Thymus (tissue), 11 donors: ENCODE data around the gene LMF1. TPM values are rescaled to one million over a fixed set of nuclear protein-coding genes. Genes with fewer than 3 reads are reported as not detected.

Experiments
- DNase-seq, 9 donors: peaks; one replicate each; pipeline ENCODE4 v3.0.0-alpha.2; 2013; ENCODE audit warnings: low spot score in 9 of 9, low read depth in 6 of 9, missing footprints in 1 of 9
- H3K27ac ChIP-seq, 2 donors: one replicate each; pipeline ENCODE4 v1.5.1; 2013; ENCODE audit warnings: control low read depth in 1 of 2, low read depth in 1 of 2, low read length in 1 of 2, mild to moderate bottlenecking in 1 of 2, moderate library complexity in 1 of 2
- H3K27me3 ChIP-seq, 2 donors: one replicate each; pipeline ENCODE4 v1.5.1; 2013; ENCODE audit warnings: low read length in 1 of 2; ENCODE audit not compliant: control insufficient read depth in 2 of 2, insufficient read depth in 1 of 2
- H3K36me3 ChIP-seq, 2 donors: one replicate each; pipeline ENCODE4 v1.5.1; 2013; ENCODE audit warnings: low read length in 1 of 2, mild to moderate bottlenecking in 1 of 2, moderate library complexity in 1 of 2; ENCODE audit not compliant: control insufficient read depth in 2 of 2, insufficient read depth in 2 of 2
- H3K4me1 ChIP-seq, 2 donors: one replicate each; pipeline ENCODE4 v1.5.1; 2013; ENCODE audit warnings: low read length in 2 of 2; ENCODE audit not compliant: control insufficient read depth in 2 of 2, insufficient read depth in 2 of 2
- H3K4me3 ChIP-seq, 2 donors: one replicate each; pipeline ENCODE4 v1.5.1; 2013; ENCODE audit warnings: low read length in 2 of 2, control low read depth in 1 of 2, mild to moderate bottlenecking in 1 of 2
- H3K9me3 ChIP-seq, 2 donors: one replicate each; pipeline ENCODE4 v1.5.1; 2013; ENCODE audit warnings: low read length in 1 of 2, mild to moderate bottlenecking in 1 of 2; ENCODE audit not compliant: control insufficient read depth in 2 of 2, insufficient read depth in 1 of 2
- WGBS: extraction: QIAGEN DNeasy Blood & Tissue Kit; methylation state at CpG from one replicate; pipeline ENCODE4 v1.1.7; 2013; 5-methylcytosine and 5-hydroxymethylcytosine counted together
- polyA plus RNA-seq: library from polyadenylated mRNA; stranded (reverse); fragments of 200-250 nt; gene quantifications from one replicate; pipeline ENCODE4 v1.2.3, GENCODE V29; 2013
- total RNA-seq: library from RNA; stranded (reverse); fragments of 120-200 nt; gene quantifications from one replicate; pipeline ENCODE4 v1.2.4, GENCODE V29; 2013
- donor health status: healthy.

Gene LMF1
- total and polyA plus RNA-seq, 2 donors: 8.9 to 22.8 TPM

GRCh38 chr16:848510-849253, 122.1 kb downstream of the LMF1 start:
- H3K36me3 ChIP-seq: no peaks in the 10 kb centered on the region
- no peaks in the 10 kb centered on the region for H3K27me3 ChIP-seq
- DNase-seq: no peak
- 96% methylated on average over 44 of the region's 44 CpGs for WGBS
- peaks cover 12 to 64% of the 10 kb centered on the region in 2 donors for H3K9me3 ChIP-seq
- H3K4me3 ChIP-seq: no peak overlapping the region
- no peaks in the 10 kb centered on the region for H3K4me1 ChIP-seq
- H3K27ac ChIP-seq: no peak overlapping the region

GRCh38 chr16:847681-848445, 122.9 kb downstream of the LMF1 start:
- 97% methylated on average over 33 of the region's 33 CpGs for WGBS
- peaks cover 13 to 57% of the 10 kb centered on the region in 2 donors for H3K9me3 ChIP-seq
- no peak for DNase-seq
- H3K4me1 ChIP-seq: no peaks in the 10 kb centered on the region
- H3K27me3 ChIP-seq: no peaks in the 10 kb centered on the region
- H3K4me3 ChIP-seq: no peak overlapping the region
- H3K36me3 ChIP-seq: no peaks in the 10 kb centered on the region
- H3K27ac ChIP-seq: no peak overlapping the region

DNA sequence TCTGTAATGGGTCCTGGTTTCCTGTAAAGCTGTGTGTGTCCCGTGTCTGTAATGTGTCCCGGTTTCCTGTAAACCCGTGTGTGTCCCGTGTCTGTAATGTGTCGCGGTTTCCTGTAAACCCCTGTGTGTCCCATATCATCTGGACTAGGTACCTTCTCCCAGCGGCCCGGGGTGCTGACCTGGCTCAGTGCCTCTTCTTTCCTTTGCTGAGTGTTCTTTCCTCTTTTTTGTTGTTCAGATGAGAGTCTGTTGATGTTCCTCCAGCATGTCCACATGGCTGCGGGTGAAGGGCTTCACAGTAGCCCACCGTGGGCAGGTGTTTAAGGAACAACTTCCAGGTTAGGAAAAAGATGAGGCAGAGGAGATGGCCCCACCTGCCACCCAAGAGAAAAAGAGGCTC, 123.6 kb downstream of the LMF1 start:
- Histone ChIP-seq H3K9me3 (peaks cover 11 to 55% of the 10 kb centered on the region in 2 donors), H3K27ac (no peak overlapping the region), H3K4me3 (no peak overlapping the region), H3K36me3 (no peaks in the 10 kb centered on the region), H3K27me3 (no peaks in the 10 kb centered on the region), H3K4me1 (no peaks in the 10 kb centered on the region)
- no peak for DNase-seq
- WGBS: 93% methylated on average over 10 of the region's 10 CpGs

DNA sequence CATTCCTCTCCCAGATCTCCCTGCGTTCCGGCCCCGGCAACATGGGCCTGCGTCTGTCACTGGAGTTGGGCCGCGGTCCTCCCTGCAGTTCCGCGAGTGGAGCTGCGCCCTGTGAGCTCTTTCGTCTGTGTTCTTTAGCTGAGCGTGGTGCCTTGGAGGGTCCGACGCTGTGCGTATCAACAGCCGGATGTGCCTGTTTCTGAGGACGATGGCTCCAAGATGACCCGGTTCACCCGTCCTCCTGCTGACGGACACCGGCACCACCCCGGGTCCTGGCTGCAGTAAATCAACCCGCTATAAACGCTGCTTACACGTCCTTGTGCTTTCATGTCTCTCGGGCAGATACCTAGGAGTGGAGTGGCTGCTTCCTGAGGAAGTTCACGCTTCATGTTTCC, 125.4 kb downstream of the LMF1 start:
- H3K4me3 ChIP-seq: no peak overlapping the region
- peaks cover 9 to 36% of the 10 kb centered on the region in 2 donors for H3K9me3 ChIP-seq
- WGBS: 68% methylated on average over 26 of the region's 26 CpGs
- no peaks in the 10 kb centered on the region for H3K27me3 ChIP-seq
- H3K4me1 ChIP-seq: no peaks in the 10 kb centered on the region
- no peaks in the 10 kb centered on the region for H3K36me3 ChIP-seq
- H3K27ac ChIP-seq: no peak overlapping the region
- no peak for DNase-seq

- H3K36me3 ChIP-seq: no peaks in the 10 kb centered on the region
- WGBS: 95% methylated on average over 48 of the region's 48 CpGs
- no peaks in the 10 kb centered on the region for H3K27me3 ChIP-seq
- H3K27ac ChIP-seq: no peak overlapping the region
- no peak overlapping the region for H3K4me3 ChIP-seq
- peaks cover 8 to 31% of the 10 kb centered on the region in 2 donors for H3K9me3 ChIP-seq
- no peaks in the 10 kb centered on the region for H3K4me1 ChIP-seq
- DNase-seq: no peak
Measured at GRCh38 chr16:844638-845350, 126.0 kb downstream of the LMF1 start.

DNA sequence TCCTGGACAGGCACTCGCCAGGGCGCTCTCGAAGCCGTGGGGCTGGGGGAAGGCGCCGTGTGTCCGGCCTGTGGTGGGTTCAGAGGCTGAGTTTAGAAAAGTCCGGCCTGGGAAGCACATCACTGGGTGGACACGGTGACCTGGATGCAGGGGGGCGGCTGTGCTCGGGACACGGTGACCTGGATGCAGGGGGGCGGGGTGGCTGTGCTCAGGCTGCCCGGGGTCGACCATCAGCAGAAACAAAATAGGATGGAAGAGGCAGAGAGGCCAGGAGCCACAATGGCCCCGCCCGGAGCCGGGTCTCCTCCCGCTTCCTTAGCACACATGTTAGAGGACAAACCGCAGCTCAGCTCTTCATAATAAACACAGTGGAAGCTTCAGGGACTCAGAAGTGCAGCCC, 127.0 kb downstream of the LMF1 start:
- no peaks in the 10 kb centered on the region for H3K36me3 ChIP-seq
- 93% methylated on average over 20 of the region's 20 CpGs for WGBS
- H3K4me3 ChIP-seq: no peak overlapping the region
- H3K4me1 ChIP-seq: no peaks in the 10 kb centered on the region
- no peak overlapping the region for H3K27ac ChIP-seq
- DNase-seq: no peak
- no peaks in the 10 kb centered on the region for H3K27me3 ChIP-seq
- peaks cover 4 to 26% of the 10 kb centered on the region in 2 donors for H3K9me3 ChIP-seq

GRCh38 chr16:842711-843560, 127.8 kb downstream of the LMF1 start:
- WGBS: 93% methylated on average over 33 of the region's 33 CpGs
- no peak for DNase-seq
- Histone ChIP-seq H3K4me3 (no peak overlapping the region), H3K4me1 (no peaks in the 10 kb centered on the region), H3K27ac (no peak overlapping the region), H3K27me3 (no peaks in the 10 kb centered on the region), H3K9me3 (peaks cover 1 to 19% of the 10 kb centered on the region in 2 donors), H3K36me3 (no peaks in the 10 kb centered on the region)

DNA sequence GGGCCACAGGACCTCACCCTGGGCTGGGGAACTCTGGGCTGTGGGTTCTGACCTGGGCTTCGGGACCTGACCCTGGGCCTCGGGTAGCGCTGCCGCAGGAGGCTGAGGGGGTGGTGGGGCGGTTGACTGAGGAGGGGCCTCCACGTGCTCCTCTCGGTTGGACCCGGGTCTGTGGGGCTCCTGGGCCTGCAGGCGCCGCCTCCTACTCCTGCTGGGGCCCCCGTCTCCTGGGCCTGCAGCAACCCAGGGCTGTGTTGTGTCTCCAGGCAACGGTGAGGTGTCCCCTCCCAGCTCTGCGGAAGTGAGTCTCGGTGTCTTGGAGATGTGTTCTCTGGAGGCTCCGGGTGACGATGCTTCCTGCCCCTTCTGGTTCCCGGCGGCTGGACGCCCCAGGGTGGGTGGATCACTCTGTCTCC, 128.7 kb downstream of the LMF1 start:
- Histone ChIP-seq H3K36me3 (no peaks in the 10 kb centered on the region), H3K9me3 (peaks cover 1 to 11% of the 10 kb centered on the region in 2 donors), H3K27me3 (no peaks in the 10 kb centered on the region), H3K4me3 (no peak overlapping the region), H3K27ac (no peak overlapping the region), H3K4me1 (no peaks in the 10 kb centered on the region)
- WGBS: 90% methylated on average over 19 of the region's 19 CpGs
- DNase-seq: peak in 3 of 9 donors; percentile 3 to 29 (median 6)
